Mesodermal cell (in vitro differentiated cells): ENCODE measurements around the gene CLEC3B. TPM values are rescaled to one million over a fixed set of nuclear protein-coding genes. Genes with fewer than 3 reads are reported as not detected.
"Not testable (repeated sequence)": the region's sequence is repeated elsewhere in the genome, so short reads cannot be mapped to it uniquely, and the experiment has no call there.

Source experiments
- H3K27ac ChIP-seq: 2 replicates; pipeline ENCODE4 v1.7.0; 2013; ENCODE audit warnings: mild to moderate bottlenecking, low read depth, low read length, moderate library complexity; ENCODE audit not compliant: severe bottlenecking
- H3K36me3 ChIP-seq: 2 replicates; pipeline ENCODE4 v1.7.1; 2013; ENCODE audit warnings: mild to moderate bottlenecking, low read length, moderate library complexity; ENCODE audit not compliant: control insufficient read depth, insufficient read depth
- H3K4me1 ChIP-seq: one replicate; pipeline ENCODE4 v1.7.1; 2013; ENCODE audit warnings: mild to moderate bottlenecking, low read length; ENCODE audit not compliant: insufficient read depth, control insufficient read depth, poor library complexity, severe bottlenecking
- H3K4me3 ChIP-seq: 2 replicates; pipeline ENCODE4 v1.7.0; 2013; ENCODE audit warnings: low read length, control low read depth, mild to moderate bottlenecking; ENCODE audit not compliant: insufficient read depth, poor library complexity, severe bottlenecking; ENCODE audit errors: extremely low read depth
- H3K9me3 ChIP-seq: 2 replicates; pipeline ENCODE4 v1.7.1; 2013; ENCODE audit warnings: mild to moderate bottlenecking, low read length, moderate library complexity; ENCODE audit not compliant: control insufficient read depth
- WGBS, 2 experiments: methylation state at CpG; one replicate each; pipeline ENCODE4 v1.1.5; 2013; ENCODE audit warnings: missing lambda C conversion rate in 2 of 2; ENCODE audit not compliant: insufficient coverage in 2 of 2; 5-methylcytosine and 5-hydroxymethylcytosine counted together
- polyA plus RNA-seq, 2 experiments: library from polyadenylated mRNA; stranded (reverse); fragments of 50-300 nt; gene quantifications; one replicate each; pipeline ENCODE4 v1.2.3, GENCODE V29; 2013

Gene CLEC3B
- 0.77 TPM for polyA plus RNA-seq (2013, experiment 1 of 2)
- 0.35 TPM for polyA plus RNA-seq (2013, experiment 2 of 2)

DNA sequence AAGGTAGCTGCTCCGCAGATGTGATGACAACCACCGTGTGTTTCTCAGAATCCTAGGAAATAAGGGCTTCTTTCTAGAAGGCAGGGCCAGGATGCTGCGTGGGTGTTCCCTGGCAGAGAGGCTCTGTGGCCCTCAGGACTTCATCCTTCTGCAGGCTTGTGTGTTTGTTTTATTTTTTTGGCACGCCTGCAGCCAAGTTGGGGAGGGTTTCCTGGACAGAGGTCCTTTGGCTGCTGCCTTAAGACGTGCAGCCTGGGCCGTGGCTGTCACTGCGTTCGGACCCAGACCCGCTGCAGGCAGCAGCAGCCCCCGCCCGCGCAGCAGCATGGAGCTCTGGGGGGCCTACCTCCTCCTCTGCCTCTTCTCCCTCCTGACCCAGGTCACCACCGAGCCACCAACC lies at the start of gene CLEC3B:
Gene CLEC3B, plus strand, starts transcription at position 266 of the 400 bp plus-strand sequence. Its CDS starts 60 bp downstream, at position 326.
- 84 to 93% methylated on average over 5 to 8 of the region's 13 CpGs for WGBS, 2 experiments
- no peaks in the 10 kb centered on the region for H3K9me3 ChIP-seq
- peaks cover 6% of the 10 kb centered on the region for H3K4me1 ChIP-seq
- no peak within 1 kb of the TSS for H3K27ac ChIP-seq
- no peak within 1 kb of the TSS for H3K4me3 ChIP-seq
- H3K36me3 ChIP-seq, result no peaks in the 10 kb centered on the region

DNA sequence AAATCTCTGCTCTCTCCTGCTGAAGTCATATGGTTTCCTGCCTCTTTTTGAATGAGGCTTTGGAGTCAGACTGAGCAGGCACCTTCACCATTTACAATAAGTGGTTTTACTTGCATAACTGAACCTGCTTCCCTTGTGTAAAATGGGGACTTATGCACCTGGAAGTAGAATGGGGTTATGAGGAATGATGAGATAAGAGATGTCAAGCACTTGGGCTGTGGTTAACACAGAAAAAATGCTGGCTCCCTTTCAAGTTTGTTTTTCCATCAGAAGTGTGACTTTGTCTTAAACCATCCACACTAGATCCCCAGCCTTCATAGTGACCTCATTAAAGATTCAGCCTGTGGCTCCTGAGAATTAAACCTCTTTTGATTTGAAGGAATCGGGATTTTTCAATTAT lies 44.9 kb upstream of the CLEC3B start:
- H3K4me3 ChIP-seq, result no peak overlapping the region
- 86 to 100% methylated on average over 1 of the region's 1 CpG for WGBS, 2 experiments
- peaks cover 5% of the 10 kb centered on the region for H3K4me1 ChIP-seq
- no peak overlapping the region for H3K27ac ChIP-seq
- H3K9me3 ChIP-seq, result peaks cover 5% of the 10 kb centered on the region
- H3K36me3 ChIP-seq, result peaks cover 34% of the 10 kb centered on the region

- Histone ChIP-seq H3K27ac (no peak overlapping the region), H3K4me1 (peaks cover 5% of the 10 kb centered on the region), H3K36me3 (peaks cover 34% of the 10 kb centered on the region), H3K9me3 (peaks cover 5% of the 10 kb centered on the region), H3K4me3 (no peak overlapping the region)
- 93 to 97% methylated on average over 4 of the region's 4 CpGs for WGBS, 2 experiments
Observed at GRCh38 chr3:44981751-44982150, 44.4 kb upstream of the CLEC3B start.

DNA sequence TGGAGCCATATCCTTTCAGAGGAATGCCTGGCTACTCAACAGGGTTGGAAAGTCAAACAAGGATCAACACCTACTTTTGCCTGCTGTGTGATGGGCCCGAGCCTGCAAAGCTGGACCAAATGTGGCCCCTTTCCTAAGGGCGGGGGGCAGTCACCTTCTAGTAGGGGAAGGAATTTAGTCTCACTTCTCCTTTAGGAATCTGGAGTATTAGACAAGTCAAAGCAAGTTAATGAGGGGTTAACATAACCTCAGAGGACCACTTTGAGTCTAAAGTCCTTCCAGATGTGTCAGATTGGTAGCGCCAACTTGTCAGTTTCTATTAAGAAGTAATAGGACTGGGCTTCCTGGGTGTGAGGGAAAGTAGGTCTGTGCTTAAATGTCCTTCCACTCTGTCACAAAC lies 43.3 kb upstream of the CLEC3B start:
- 92 to 100% methylated on average over 2 of the region's 3 CpGs for WGBS, 2 experiments
- Histone ChIP-seq H3K4me3 (no peak overlapping the region), H3K4me1 (no peaks in the 10 kb centered on the region), H3K36me3 (peaks cover 38% of the 10 kb centered on the region), H3K27ac (no peak overlapping the region), H3K9me3 (peaks cover 5% of the 10 kb centered on the region)

GRCh38 chr3:44983484-44983941 lies 42.6 kb upstream of the CLEC3B start:
- Histone ChIP-seq H3K36me3 (peaks cover 38% of the 10 kb centered on the region), H3K4me1 (no peaks in the 10 kb centered on the region), H3K9me3 (peaks cover 5% of the 10 kb centered on the region), H3K4me3 (no peak overlapping the region), H3K27ac (no peak overlapping the region)
- 92 to 100% methylated on average over 1 of the region's 1 CpG for WGBS, 2 experiments

DNA sequence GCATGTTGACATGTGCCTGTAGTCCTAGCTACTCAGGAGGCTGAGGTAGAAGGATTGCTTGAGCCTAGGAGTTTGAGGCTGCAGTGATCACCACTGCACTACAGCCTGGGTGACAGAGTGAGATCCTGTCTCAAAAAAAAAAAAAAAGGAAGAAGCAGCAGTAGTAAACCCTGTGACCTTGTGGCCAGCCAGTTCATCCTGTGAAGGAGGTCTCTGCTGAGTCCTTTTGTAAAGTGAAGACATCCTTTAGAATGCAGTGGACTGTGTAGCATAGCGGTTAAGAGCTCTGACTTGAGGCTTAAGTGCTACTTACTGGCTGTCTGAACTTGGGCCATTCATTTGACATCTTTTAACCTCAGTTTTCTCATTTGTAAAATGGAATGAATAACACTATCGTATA lies 41.8 kb upstream of the CLEC3B start:
- H3K36me3 ChIP-seq, result peaks cover 45% of the 10 kb centered on the region
- H3K9me3 ChIP-seq, result peaks cover 5% of the 10 kb centered on the region
- H3K4me1 ChIP-seq, result no peaks in the 10 kb centered on the region
- no peak overlapping the region for H3K27ac ChIP-seq
- H3K4me3 ChIP-seq, result no peak overlapping the region
- WGBS, 2 experiments, result 100% methylated on average over 1 of the region's 2 CpGs

DNA sequence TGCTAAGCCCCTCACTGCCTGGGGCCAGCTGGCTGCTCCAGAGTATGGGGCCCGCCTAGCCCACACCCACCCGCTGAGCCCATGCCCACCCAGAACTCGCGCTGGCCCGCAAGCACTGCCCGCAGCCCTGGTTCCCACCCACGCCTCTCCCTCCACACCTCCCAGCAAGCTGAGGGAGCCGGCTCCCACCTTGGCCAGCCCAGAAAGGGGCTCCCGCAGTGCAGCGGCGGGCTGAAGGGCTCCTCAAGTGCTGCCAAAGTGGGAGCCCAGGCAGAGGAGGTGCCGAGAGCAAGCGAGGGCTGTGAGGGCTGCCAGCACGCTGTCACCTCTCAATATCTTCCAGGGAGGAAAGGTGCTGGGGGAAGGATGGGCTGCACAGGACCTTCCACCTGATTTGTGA lies 39.8 kb upstream of the CLEC3B start:
- H3K27ac ChIP-seq, H3K4me1 ChIP-seq, H3K9me3 ChIP-seq, H3K4me3 ChIP-seq: not testable (repeated sequence)
- 98 to 100% methylated on average over 6 to 8 of the region's 14 CpGs for WGBS, 2 experiments
- peaks cover 58% of the 10 kb centered on the region for H3K36me3 ChIP-seq

GRCh38 chr3:44987332-44987731 lies 38.8 kb upstream of the CLEC3B start:
- Histone ChIP-seq H3K4me3 (no peak overlapping the region), H3K27ac (no peak overlapping the region), H3K4me1 (no peaks in the 10 kb centered on the region), H3K9me3 (peaks cover 5% of the 10 kb centered on the region), H3K36me3 (peaks cover 68% of the 10 kb centered on the region)
- 88 to 92% methylated on average over 5 to 6 of the region's 6 CpGs for WGBS, 2 experiments

GRCh38 chr3:44988073-44988472 lies 38.0 kb upstream of the CLEC3B start:
- H3K9me3 ChIP-seq, result peaks cover 5% of the 10 kb centered on the region
- peaks cover 3% of the 10 kb centered on the region for H3K4me1 ChIP-seq
- no peak overlapping the region for H3K4me3 ChIP-seq
- no CpG with 5 or more reads among the region's 2 CpGs for WGBS, 2 experiments
- H3K36me3 ChIP-seq, result peaks cover 69% of the 10 kb centered on the region
- H3K27ac ChIP-seq, result no peak overlapping the region

- 90 to 97% methylated on average over 4 to 6 of the region's 8 CpGs for WGBS, 2 experiments
- peaks cover 14% of the 10 kb centered on the region for H3K4me1 ChIP-seq
- peaks cover 5% of the 10 kb centered on the region for H3K9me3 ChIP-seq
- H3K4me3 ChIP-seq, result no peak overlapping the region
- peaks cover 58% of the 10 kb centered on the region for H3K36me3 ChIP-seq
- no peak overlapping the region for H3K27ac ChIP-seq
Observed at GRCh38 chr3:44989141-44989540, 37.0 kb upstream of the CLEC3B start.

GRCh38 chr3:44989636-44990373 lies 36.3 kb upstream of the CLEC3B start:
- H3K4me3 ChIP-seq, result no peak overlapping the region
- H3K4me1 ChIP-seq, result peaks cover 18% of the 10 kb centered on the region
- H3K27ac ChIP-seq, result no peak overlapping the region
- no CpG with 5 or more reads among the region's 1 CpG for WGBS, 2 experiments
- peaks cover 53% of the 10 kb centered on the region for H3K36me3 ChIP-seq
- H3K9me3 ChIP-seq, result peaks cover 5% of the 10 kb centered on the region
